ENCODE data around the gene TARP.

Gene TARP

DNA sequence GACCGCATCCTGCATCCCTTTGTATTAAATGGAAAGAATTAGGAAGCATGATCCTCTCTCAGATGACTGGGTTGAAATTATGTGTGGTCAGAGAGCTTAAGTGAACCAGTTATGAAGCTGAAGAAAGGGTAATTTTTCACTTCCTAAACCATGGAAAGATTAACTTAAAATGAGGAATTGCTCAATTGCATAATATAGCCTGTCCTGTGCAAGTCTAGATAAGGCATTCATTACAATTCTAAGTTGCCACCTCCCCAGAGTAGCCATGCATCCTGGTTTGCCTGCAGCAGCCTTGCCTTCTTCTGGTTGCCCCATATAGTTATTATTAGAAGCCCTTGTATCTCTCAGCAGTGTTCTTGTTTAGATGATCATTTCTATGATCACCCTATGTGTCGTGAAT, 50.1 kb downstream of the TARP start:
- Histone ChIP-seq H3K4me3 (ENCODE audit: low read depth, low read length) (no peak overlapping the region), H3K27ac (ENCODE audit: extremely low read depth, low read depth, low read length) (no peak overlapping the region), H3K4me1 (ENCODE audit: control insufficient read depth, insufficient read depth, low read length) (no peaks in the 10 kb centered on the region), H3K9me3 (ENCODE audit: control insufficient read depth, insufficient read depth, low read depth, low read length) (no peaks in the 10 kb centered on the region), H3K36me3 (ENCODE audit: control insufficient read depth in 2 of 2, insufficient read depth in 1 of 2, low read length in 2 of 2) (peaks cover 23 to 53% of the 10 kb centered on the region in 2 experiments)
- TF ChIP-seq ZBTB48 (tag by site-specific recombination; IDR thresholded peaks at IDR 0.05), result no peak
- TF ChIP-seq ZNF501 (tag by site-specific recombination; IDR thresholded peaks at IDR 0.05), result no peak
- no peak for TF ChIP-seq ZNF175 (tag by site-specific recombination; IDR thresholded peaks at IDR 0.05)
- TF ChIP-seq ZNF366 (tag by site-specific recombination; conservative IDR thresholded peaks at IDR 0.05), result no peak
- TF ChIP-seq ZNF416 (tag by site-specific recombination; IDR thresholded peaks at IDR 0.05), result no peak
- POLR2A ChIA-PET, result no interaction called here
- CTCF ChIA-PET, result interaction anchor here (0.6 to 6.8 kb wide), 21 partner anchors 12 to 328 kb away, joined by 3 to 53 read pairs (median 4); no protein-coding TSS in a partner anchor

DNA sequence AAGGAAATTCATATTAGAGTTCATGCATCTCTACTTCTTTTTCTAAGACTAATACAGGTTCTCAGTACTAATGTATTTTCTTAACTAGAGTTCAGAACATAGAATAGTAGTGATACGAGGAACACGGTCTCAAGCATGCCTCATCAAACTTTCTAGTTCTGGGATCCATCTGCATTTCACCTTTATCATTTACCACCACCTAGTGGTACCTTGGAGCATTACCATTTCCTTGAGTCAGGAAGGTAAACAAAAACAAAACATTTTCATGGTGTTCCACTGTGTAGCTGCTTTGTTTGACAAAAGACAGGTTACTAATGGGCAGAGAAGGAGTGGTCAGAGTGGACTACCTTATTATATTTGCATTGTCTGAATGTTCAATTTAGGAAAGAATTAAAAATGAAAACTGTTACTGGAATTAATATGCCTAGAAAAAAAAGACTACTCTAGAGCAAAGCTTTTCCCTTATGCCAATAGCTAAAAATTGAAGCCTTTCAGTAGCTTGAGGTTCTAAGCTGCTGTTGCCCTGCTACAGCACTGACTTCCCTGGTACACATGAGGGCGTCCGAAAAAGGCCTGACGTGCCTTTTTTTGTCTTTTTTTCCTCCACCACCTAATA, 50.8 kb downstream of the TARP start:
- Histone ChIP-seq H3K9me3 (ENCODE audit: control insufficient read depth, insufficient read depth, low read depth, low read length) (no peaks in the 10 kb centered on the region), H3K27ac (ENCODE audit: extremely low read depth, low read depth, low read length) (no peak overlapping the region), H3K4me1 (ENCODE audit: control insufficient read depth, insufficient read depth, low read length) (no peaks in the 10 kb centered on the region), H3K4me3 (ENCODE audit: low read depth, low read length) (no peak overlapping the region), H3K36me3 (ENCODE audit: control insufficient read depth in 2 of 2, insufficient read depth in 1 of 2, low read length in 2 of 2) (peaks cover 23 to 55% of the 10 kb centered on the region in 2 experiments)
- ChIA-PET CTCF (interaction anchor here (0.7 to 6.8 kb wide), 29 partner anchors 11 to 685 kb away, joined by 3 to 53 read pairs (median 4); no protein-coding TSS in a partner anchor), POLR2A (no interaction called here)
- TF ChIP-seq ZNF843 (tag by site-specific recombination; IDR thresholded peaks at IDR 0.05), result no peak
- 0 out of 2 replicates have a peak, but pooled peaks have one; percentile 27 for TF ChIP-seq CTCF (tag by site-specific recombination; IDR thresholded peaks at IDR 0.05)
- no peak for TF ChIP-seq ZNF423 (tag by site-specific recombination; IDR thresholded peaks at IDR 0.05)
- TF ChIP-seq PRDM1 (tag by site-specific recombination; IDR thresholded peaks at IDR 0.05), result no peak
- no peak for TF ChIP-seq ZNF184 (tag by site-specific recombination; IDR thresholded peaks at IDR 0.05)
- no peak for TF ChIP-seq ZNF768 (tag by site-specific recombination; IDR thresholded peaks at IDR 0.05)
- peak; percentile 61 for TF ChIP-seq ZNF654 (tag by site-specific recombination; IDR thresholded peaks at IDR 0.05; ENCODE audit: low read depth)
- no peak for TF ChIP-seq ZFP41 (tag by site-specific recombination; IDR thresholded peaks at IDR 0.05; ENCODE audit: borderline replicate concordance)
- no peak for TF ChIP-seq ZBTB21 (tag by site-specific recombination; IDR thresholded peaks at IDR 0.05)
- no peak for TF ChIP-seq SCRT1 (tag by site-specific recombination; IDR thresholded peaks at IDR 0.05; ENCODE audit: borderline replicate concordance)
- TF ChIP-seq ZNF777 (tag by site-specific recombination; IDR thresholded peaks at IDR 0.05; ENCODE audit: borderline replicate concordance), result no peak
- TF ChIP-seq PRDM2 (tag by site-specific recombination; IDR thresholded peaks at IDR 0.05; ENCODE audit: borderline replicate concordance), result no peak
- TF ChIP-seq ZNF785 (tag by site-specific recombination; IDR thresholded peaks at IDR 0.05), result no peak
- no peak for TF ChIP-seq ZNF488 (tag by site-specific recombination; IDR thresholded peaks at IDR 0.05)
- TF ChIP-seq ZNF391 (tag by site-specific recombination; IDR thresholded peaks at IDR 0.05; ENCODE audit: borderline replicate concordance, low read depth), result no peak
- no peak for TF ChIP-seq GLI2 (tag by site-specific recombination; IDR thresholded peaks at IDR 0.05; ENCODE audit: borderline replicate concordance, low read depth)
- TF ChIP-seq ZNF626 (tag by site-specific recombination; IDR thresholded peaks at IDR 0.05), result no peak
- no peak for TF ChIP-seq ZNF133 (tag by site-specific recombination; IDR thresholded peaks at IDR 0.05)
- TF ChIP-seq ZBTB17 (tag by site-specific recombination; IDR thresholded peaks at IDR 0.05), result 0 out of 2 replicates have a peak, but pooled peaks have one; percentile 20
- TF ChIP-seq, protein P1, sequence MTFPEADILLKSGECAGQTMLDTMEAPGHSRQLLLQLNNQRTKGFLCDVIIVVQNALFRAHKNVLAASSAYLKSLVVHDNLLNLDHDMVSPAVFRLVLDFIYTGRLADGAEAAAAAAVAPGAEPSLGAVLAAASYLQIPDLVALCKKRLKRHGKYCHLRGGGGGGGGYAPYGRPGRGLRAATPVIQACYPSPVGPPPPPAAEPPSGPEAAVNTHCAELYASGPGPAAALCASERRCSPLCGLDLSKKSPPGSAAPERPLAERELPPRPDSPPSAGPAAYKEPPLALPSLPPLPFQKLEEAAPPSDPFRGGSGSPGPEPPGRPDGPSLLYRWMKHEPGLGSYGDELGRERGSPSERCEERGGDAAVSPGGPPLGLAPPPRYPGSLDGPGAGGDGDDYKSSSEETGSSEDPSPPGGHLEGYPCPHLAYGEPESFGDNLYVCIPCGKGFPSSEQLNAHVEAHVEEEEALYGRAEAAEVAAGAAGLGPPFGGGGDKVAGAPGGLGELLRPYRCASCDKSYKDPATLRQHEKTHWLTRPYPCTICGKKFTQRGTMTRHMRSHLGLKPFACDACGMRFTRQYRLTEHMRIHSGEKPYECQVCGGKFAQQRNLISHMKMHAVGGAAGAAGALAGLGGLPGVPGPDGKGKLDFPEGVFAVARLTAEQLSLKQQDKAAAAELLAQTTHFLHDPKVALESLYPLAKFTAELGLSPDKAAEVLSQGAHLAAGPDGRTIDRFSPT (tag by site-specific recombination; IDR thresholded peaks at IDR 0.05), result no peak
